Stimulated activated CD4-positive, alpha-beta T cell treated with anti-CD3 and anti-CD28 coated beads, Interleukin-12 subunit alpha, Interleukin-12 subunit beta, amount 100 ng/mL, for 4 hours (primary cell): Measurements from ENCODE around the gene RNASEH2B.
A peak's percentile ranks its signal among the peaks of the same experiment; 100 is the strongest.

Source experiments
- DNase-seq: peaks from one replicate; pipeline ENCODE4 v3.0.0-alpha.2; 2020

Gene RNASEH2B, protein sequence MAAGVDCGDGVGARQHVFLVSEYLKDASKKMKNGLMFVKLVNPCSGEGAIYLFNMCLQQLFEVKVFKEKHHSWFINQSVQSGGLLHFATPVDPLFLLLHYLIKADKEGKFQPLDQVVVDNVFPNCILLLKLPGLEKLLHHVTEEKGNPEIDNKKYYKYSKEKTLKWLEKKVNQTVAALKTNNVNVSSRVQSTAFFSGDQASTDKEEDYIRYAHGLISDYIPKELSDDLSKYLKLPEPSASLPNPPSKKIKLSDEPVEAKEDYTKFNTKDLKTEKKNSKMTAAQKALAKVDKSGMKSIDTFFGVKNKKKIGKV

DNA sequence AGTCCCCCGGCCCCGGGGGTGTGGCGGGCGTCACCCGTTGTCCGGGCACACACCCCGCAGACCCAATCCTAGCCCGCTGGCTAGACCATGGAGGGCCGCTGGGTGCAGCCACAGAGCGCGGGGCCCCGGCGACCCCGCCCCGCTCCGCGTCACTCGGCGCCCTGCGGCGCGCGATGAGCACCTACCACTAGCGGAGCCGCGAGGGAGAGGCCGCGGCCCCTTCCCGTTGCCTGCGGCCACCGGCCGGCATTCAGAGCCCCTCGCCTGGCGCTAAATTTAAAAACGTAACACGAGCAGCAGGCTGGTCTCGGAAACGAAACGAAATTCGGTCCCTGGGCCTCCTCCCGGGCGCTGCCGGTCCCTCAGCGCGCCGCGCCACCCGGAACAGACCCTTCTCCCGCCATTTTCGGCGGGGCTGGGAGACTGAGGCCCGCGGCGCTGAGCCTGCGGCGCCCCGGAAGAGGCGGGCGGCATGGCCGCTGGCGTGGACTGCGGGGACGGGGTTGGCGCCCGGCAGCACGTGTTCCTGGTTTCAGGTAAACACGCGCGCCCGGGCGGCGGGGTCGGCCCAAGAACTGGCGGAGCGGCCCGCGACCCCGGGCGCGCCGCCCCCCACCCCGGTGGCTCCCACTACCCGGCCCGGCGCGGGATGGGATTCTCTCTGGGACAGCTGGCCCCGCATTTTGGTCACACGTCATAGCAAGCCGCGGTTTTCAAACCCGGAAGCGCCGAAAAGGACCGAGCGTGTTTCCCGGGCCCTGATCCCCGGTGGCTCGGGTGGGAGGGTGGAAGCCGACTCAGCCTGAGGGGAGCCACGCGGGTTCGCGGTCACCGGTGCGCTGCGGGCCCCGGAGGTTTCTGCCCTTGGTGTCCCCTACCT is at the start of gene RNASEH2B:
Gene RNASEH2B (plus strand): TSS at position 187 of the 880 bp plus-strand sequence. CDS start 286 bp downstream, at position 473.
- DNase-seq, result peak; percentile 67

DNA sequence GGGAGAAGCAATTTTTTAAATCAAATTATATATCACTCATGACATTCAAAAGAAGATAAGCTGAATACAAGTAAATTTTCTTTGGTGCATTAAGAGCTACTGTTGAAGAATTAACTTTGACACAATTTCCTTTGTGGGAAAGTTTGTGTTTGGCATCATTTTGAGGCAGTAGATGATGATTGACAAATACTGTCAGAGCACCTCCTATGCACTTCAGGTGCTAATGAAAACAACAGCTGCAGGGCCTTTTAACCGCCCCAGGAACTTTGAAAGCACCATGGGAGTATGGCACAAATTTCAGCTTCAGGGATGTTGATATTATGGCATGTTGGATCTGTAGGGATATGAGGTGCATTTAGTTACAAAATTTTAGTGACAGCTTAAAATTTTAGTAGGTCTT is 45.1 kb upstream of the RNASEH2B start:
- no peak for DNase-seq

DNA sequence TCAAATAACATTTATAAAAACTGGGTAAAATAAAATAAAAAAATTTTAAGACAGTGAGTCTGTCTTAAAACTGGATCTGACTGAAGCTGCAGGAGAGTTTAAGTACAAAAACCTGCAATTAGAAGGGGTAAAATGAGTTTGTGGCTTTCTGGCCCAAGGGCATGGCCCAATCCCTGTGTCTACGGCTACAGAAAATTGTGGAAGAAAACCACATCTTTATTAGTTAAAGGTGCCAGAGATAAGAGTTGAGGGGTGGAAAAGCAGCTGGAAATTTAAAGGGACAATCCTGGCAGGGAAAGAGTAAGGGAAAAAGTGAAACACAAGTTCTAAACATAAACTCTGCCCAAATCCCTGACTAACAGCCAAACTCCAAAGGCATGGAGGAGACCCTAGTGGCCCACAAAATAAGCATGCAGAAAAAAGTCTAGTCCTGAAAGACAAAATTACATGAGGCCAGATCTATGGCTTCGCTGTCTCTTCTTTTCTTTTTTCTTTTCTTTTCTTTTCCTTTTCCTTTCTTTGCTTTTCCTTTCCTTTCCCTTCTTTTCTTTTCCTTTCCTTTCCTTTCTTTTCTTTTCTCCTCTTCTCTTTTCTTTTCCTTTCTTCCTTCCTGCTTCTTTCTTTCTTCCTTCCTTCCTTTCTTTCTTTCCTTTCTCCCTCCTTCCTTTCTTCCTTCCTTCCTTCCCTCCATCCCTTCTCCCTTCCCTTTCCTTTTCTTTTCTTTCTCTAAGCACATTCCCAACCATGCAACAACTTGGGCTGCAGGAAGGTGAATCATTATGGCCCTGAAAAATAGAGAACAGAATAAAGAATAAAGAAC is 42.6 kb upstream of the RNASEH2B start:
- no peak for DNase-seq

DNA sequence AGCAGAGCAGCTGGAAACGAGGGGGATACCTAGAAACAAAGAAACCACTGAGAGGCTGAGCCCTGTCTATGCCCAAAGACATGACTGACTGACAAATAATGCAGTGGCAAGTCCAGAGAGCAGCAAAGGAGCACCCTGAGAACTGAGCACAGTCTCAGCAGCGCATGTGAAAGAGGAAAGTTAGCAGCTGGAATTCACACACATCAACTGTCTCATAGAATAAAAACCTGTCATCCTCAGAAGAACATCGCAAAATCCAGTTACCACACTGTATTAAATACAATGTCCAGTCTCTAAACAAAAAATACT is 42.0 kb upstream of the RNASEH2B start:
- DNase-seq, result no peak

DNA sequence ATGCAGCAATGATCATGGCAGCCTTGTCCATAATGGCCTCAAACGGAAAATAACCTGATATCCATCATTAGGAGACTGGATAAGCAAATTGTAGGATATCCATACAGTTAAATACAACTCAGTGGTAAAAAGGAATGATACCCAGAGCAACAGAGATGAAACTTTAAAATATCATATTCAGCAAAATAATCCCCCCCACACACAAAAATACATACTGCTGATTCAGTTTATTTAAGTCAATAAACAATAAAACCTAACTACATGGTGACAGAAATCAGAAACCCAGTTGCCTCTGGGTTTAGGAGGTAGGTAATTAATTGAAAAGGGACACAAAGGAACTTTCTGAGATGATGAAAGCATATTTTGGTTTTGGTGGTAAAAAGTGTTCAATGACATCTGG is 38.2 kb upstream of the RNASEH2B start:
- DNase-seq, result no peak

DNA sequence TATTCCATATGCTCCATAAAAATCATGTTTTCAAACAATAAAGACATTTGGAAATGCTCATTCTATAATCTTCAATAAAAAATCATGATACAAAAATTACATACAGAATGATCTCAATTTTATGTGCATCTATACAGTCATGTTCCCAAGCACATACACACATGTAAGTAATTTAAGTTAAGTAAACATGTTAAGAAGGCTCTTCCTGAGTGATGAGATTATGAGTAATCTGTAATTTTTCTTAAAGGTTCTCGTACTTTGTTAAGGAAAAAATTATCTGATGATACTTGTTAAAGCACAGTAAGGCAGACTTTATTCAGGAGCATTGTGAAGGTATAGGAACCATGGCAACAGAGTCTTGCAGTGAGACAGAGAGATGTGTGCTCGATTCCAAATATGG is 36.1 kb upstream of the RNASEH2B start:
- no peak for DNase-seq

DNA sequence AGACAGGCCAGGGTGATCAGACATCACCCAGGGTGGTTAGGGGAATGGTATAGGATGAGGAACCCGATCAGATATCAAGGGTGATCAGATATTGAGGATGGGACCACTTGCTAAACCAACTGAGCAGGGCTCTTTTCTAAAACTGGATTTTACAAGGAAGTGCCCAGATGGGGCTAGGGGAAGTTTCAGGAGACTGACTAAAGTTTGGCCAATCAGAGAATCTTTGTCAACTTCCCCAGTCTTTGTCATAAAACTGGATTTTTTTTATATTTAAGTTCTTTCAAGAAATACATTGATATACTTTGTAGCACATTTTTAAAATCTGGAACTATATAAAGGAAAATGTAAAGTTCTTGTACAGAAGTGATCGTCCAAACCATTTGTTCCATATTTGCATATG is 35.6 kb upstream of the RNASEH2B start:
- no peak for DNase-seq

DNA sequence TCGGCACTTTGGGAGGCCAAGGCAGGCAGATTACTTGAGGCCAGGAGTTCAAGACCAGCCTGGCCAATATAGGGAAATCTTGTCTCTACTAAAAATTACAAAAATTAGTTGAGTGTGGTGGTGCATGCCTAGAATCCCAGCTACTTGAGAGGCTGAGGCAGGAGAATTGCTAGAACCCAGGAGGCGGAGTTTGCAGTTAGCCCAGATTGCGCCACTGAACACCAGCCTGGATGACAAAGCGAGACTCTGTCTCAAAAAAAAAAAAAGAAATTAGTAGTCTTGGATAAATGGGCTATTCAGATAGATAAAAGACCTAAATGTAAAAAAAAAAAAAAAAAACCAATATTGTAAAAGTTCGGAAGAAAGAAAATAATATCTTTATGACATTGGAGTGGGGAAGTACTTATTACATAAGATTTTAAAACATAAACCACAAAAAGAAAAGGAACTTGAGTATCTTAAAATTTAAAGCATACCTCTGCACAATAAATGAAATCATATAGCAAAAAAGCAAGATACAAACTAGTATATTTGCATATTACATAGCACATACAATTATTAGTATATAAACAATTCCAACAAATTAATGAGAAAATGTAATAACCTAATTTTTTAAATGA is 26.7 kb upstream of the RNASEH2B start:
- DNase-seq, result no peak

DNA sequence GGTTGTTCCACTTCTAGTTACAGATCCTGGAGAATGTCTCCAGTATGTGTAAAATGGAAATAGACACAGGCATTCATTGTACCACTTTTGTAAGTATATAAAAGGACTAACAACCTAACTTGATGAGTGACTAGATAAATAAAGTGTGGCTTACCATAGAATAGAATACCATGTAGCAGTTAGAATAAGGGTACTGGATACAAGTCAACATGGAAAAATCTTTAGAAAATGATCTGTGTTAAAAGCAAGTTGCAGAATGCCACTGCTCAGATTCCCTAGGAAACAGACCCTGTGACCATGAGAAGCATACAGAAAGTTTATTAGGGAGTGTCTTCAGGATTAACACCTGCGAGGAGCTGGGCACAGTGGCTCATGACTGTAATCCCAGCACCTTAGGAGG is 25.9 kb upstream of the RNASEH2B start:
- no peak for DNase-seq

DNA sequence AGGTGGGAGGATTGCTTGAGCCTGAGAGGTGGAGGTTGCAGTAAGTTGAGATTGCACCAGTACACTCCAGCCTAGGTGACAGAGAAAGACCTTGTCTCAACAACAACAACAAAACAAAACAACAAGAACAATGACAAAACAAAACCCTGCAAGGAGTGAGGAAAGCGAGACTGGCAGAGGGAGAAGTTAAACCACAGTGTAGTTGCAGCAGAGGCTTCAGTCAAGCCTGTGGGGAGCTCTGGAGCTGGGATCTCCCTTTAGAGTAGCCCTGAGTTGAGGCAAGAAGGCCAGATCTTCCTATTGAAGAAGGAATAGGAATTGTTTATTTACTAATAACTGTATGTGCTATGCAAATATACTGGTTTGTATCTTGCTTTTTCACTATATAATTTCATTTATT is 25.3 kb upstream of the RNASEH2B start:
- DNase-seq, result no peak

DNA sequence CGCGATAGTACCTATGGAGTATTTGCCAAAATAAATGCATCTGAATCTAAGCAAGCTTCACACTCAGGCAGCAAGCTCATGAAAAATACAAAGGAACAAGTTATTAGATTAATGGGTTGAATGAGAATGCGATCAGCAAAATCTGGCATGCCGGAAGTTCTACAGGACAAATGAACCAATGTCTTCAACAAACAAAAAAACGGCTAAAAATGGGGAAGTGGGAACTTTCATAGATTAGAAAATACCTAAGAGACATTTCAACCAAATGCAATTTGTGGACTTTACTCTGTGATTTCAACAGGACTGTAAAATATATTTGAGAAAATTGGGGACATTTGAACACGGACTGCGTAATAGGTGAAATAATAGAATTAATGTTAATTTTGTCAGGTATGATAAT is 22.4 kb upstream of the RNASEH2B start:
- no peak for DNase-seq

DNA sequence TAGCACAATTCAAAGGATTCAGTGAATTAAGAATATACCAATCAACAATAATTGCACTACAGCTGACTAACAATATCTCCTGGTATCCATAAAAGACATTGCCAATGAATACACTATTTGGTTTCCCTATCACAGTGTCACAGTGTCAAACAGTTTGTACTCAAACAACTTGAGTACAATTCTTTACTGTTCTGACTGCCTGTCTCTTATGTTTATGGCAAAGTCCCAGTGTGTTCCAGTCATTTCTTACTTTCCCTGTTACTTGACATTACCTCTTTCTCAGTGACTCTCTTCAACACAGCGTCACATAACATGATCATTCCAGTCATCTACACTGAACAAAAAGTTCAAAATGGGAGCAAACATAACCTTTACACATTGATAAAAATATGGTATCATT is 21.2 kb upstream of the RNASEH2B start:
- no peak for DNase-seq

DNA sequence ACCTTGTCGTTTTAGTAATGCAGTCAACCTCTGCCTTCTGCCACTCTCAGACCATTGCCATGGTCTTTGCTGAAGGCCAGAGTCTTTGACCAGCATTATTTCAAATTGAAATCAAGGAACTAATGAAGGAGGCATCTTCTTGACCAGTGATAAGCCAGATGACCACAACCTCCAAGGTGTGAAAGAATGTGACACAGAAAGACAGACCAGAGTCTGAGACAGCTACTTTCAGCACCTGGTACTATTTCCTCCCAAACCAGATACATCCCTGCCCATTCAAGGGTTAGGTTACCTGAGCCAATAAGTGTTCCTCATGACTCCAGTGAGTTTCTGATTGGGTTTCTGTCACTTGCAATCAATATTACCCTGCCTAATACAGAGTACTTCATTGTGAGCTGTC is 20.3 kb upstream of the RNASEH2B start:
- no peak for DNase-seq

DNA sequence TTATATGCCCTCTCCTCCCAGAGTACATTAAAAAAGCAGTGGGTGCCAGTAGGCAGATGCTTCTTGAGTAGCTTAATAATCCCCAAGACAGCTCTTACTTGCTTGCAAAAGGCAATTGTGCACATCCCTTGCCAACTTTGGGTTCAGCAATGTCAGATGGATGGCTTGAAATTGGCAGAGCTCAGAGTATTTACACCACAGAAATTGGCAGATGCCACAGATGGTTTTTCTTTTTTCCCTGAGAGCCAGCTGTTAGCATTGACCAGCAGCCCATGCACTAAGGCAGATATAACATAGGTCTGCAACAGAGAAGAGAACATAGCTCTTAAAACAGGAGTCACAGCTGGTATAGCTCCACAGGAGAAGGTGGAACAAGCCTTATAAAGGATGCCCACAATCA is 18.4 kb upstream of the RNASEH2B start:
- DNase-seq, result no peak

DNA sequence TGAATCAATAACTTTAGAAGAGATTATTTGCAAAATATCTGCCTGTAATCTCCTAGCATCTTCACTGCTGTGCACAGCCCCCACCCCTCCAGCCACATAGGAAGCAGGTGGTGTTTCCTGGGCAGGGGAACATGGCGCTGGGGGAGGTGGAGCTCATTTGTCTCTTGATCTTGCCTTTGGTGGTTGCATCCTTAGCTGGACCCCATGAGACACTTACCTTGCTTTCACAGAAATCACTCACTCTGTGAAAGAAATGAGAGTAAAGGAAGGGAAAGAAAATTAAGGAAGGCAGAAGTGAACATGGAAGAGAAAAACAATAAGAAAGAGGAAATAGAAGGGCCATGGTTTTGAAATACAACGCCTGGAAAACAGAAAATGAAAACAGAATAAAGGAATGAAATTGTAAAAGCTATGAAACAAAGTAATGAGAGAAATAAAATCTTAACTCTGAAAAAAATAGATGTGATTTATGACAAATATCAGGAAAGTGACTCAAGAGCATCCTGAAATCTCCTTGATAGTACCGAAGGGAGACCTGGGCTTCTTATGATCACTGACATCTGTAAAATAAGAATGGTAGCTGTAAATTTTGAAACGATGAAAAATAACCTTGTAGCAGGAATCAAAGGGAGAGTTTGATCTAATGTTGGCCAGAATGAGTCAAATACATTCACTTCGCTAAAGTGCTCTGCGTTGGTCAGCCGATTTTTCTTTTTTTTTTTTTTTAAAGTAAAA is 17.2 kb upstream of the RNASEH2B start:
- DNase-seq, result no peak

DNA sequence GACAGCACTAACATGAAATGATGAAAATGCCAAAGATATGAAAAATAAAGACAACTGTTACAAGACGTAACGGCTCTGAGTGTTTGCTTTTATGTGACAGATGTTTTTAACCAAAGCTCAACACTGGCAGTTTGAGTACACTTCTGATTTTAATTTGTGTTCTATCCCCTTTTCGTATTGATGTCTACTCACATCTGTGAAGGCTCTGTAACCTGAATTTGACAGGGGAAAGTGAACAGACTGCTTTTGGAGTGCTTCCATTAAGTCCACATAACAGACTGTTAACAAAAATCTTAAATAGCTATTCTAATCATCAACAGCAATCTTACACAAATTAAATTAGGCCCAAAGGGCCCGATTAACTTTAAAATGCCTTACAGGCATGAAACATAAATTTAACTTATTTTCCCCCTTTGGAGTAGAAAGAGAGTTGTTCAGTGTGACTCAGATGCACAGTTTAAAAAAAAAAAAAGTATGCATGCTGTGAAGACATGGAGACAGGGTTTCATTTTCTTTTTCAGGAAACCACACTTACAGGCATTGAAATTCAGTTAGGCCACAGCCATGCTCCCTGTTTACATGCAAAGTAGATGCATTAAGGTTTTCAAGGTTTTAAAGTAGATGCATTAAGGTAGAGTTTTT is 16.3 kb upstream of the RNASEH2B start:
- no peak for DNase-seq

DNA sequence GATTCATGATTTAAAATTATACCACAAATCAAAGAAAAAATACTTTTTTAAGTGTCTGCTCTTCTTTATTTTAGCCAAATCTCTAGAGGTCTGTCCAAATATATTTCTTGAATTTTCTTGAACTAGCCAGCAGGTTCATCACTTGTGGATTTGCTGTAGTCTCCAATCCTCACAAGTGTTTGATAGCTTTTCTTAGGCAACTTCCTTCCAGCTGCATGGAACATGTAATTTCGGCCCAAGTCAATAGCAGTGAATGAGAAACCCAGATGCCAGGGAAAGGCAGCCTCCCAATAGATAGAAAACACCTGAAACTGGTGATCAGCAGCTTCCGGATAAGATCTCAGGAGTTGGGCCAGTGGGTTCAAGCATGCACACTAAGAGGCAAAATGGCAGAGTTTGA is 15.6 kb upstream of the RNASEH2B start:
- no peak for DNase-seq

DNA sequence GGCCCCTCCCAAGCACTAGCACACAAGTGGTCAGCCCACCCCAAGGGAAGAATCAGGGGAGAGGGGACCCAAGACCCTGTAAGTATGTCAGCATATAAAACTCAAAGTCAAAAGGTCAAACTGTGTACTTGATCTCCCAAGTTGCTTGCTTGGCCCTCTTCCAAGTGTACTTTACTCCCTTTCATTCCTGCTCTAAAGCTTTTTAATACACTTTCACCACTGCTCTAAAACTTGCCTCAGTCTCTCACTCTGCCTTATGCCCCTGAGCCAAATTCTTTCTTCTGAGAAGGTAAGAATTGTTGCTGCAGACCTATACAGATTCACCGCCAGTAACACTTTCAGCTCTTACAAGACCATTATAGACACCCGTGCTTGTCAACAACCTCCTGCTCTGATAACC is 15.1 kb upstream of the RNASEH2B start:
- DNase-seq, result no peak

DNA sequence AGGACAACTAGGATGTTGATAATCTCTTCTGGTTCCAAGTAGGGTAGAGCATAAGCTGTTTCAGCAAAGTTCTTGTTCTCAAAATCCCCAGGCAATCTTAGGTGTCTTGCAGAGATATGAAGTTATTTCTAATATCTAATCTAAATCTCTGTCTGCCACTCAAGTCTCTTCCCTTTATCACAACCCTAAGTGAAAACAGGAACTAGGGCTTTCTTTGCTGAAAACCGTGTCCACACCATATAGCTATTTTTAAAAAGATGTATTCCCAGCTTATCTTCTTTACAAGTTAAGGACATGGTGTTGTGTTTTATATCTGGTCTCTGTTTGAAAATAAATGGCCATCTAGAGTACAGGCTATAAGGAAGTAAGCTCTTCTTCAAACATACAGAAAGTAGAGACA is 11.3 kb upstream of the RNASEH2B start:
- no peak for DNase-seq

DNA sequence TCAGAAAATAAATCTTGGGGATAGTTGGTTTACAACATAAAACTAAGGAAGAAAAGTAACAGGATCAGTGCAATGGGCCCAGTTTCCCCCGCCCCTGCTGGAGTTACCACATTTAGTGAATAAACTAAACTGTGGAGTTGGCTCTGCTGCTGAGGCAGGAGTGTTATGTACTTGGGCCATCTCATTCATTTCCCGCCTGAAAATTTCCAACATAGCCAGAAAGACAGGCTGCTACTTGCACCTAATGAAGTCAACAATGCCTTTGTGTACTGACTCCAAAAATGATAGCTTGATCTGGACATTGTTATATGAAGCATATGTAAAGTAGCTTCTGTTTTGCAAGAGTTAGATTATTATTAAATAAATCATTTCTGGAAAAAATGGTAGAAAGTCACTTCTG is 7.9 kb upstream of the RNASEH2B start:
- DNase-seq, result no peak

DNA sequence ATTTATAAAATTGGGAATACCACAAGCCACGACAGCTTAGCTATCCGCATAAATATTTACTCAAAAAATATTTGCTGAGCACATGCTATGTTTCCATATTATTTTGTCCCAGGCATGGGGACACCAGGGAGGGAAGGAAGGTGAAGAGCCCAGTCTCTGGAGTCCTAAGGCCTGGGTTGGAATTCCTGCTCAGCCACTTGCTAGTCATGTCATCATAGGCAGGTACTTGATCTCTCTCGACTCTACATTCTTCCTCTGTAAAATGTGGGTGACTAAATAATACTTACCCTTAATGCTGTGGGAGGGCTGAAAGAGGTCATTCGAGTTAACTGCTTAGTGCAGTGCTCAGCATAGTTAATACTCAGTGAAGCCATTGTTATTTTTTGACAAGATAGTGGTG is 4.3 kb upstream of the RNASEH2B start:
- no peak for DNase-seq

DNA sequence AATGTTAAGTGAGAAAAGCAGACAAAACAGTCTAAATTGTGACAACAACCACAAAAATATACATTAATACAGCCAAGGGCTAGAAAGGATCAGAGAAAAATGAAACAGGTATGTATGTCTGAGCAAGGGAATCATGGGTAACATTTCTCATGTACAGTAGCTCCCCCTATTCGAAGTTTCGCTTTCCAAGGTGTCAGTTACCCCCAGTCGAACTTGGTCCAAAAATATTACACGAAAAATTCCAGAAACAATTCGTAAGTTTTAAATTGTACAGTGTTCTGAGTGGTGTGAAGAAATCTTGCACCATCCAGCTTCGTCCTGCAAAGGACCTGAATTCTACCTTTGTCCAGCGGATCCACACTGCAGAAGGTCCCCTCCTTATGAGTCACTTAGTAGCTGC is 1.8 kb upstream of the RNASEH2B start:
- DNase-seq, result no peak
